Cerebellar cortex (tissue), 1 donor: ENCODE measurements around the gene LIFR.
A peak's percentile ranks its signal among the peaks of the same experiment; 100 is the strongest.
"Not testable (repeated sequence)": the region's sequence is repeated elsewhere in the genome, so short reads cannot be mapped to it uniquely, and the experiment has no call there.

Source experiments
- DNase-seq: peaks from one replicate; pipeline ENCODE4 v3.0.0-alpha.2; 2015; ENCODE audit warnings: low spot score

The LIFR gene

DNA sequence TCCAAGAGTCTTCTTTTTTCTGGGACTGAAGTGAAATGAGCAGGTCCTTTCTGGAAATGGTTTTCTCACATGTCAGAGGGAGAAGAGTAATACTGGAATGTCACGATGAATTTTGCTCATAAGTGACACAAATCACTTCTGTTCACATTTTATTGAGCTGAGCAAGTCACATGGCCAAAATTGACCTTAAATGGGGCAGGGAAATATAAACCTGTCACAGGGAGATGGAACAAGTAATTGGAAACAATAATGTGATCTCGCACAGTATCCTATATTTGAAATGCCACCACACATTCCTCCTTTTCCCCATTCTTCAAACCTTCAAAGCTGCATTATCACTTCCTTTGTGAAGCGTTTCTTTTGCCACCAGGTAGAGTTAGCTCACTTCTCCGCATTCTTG lies 25.2 kb upstream of the LIFR start:
- DNase-seq = no peak

DNA sequence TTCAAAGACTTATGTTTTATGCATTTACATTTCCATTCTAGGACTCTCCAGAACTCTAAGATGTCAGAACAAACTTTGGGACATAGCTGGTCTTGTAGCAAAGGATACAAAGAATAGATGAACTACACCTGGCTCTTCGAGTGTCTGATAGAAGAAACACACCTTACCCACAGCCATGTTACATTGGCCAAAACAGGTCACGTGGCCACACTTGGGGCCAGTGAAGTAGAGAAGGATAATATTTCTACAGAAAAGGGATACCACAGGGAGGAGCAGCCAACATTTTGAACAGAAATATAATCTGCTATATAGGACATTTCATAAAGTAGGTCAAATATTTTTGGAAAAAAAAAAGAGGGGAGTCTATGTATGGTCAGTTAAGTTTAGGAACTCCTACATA lies 22.7 kb upstream of the LIFR start:
- DNase-seq = no peak

DNA sequence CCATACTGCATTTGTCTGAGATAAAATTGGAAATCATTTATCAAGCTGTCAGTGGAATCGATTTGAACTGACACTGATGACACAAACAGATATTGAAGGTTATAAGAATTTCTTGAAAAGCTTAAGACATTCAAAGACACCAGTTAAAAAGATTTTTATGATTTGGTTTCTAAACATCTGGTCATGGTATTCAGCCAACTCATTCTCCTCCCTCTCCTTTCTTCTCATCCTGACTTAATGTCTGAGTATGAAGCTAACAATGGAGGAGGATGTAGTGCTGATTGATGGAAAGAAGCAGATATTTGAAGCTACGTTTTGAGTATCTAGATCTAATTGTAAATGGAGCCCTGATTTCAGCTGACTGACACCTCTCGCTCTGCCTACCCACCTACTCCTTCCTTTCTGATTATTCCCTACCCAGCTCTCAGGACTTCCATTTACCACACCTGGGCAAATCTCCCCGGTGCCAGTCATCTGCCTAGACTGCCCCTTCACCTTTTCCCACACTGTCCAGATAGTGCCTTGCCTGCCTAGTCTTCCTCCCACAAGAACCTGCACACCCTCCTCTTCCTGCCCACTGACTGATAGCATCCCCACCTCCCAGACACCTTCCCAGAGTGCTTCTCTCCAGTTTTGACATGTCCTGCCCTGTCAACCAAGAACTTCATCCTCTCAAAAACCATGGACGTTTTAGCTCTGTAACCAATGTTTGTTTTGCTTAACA lies 20.7 kb upstream of the LIFR start:
- DNase-seq = no peak

DNA sequence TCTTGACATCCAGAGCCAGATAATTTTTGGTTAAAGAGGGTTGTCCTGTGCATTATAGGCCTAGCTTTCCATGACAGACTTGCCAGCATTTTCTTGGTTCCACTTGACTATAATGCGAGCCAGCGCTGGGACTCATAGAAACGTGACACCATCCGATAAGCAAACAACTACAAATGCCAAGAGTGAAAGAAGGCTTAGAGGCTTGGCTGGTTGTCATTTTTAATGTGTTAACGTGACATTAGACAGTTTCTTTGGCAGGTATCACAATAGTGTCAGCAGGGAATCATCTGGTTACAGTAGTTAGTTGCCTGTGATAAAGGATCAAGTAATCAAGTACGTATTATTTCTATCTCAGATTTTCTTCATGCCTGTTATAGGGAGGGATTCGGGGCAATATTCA lies 20.0 kb upstream of the LIFR start:
- no peak for DNase-seq

DNA sequence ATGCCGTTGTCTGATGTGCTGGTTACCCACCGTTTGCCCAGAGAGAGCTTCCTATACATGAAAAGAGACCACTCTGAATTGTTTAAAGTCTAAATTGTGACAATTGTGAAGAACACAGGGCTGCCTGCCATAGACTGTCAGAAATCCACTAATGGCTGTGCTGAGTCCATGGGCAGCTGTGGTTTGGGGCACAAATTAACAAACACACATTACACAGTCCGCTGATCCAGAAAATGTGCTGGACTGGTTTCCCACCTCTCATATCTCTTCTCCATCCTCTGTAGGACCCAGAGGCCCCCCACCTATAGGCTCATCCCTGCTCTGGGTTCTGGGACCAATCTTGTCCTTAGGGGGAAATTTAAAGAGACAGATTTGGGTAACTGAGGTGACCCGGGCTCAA lies 19.0 kb upstream of the LIFR start:
- no peak for DNase-seq

DNA sequence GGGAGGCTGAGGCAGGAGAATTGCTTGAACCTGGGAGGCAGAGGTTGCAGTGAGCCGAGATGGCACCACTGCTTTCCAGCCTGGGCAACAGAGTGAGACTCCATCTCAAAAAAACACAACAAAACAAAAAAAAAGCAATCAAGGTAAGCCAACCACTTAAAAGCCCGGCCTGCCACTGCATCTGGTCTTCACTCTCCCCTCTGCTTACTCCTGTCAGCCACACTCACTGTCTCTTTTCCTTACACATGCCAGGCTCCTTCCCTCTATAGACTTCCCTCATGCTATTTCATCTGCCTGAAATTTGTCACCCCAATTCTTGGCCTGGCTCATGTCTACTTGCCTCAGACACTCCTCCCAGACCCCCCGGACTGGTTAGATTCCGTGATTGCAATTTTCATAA lies 17.6 kb upstream of the LIFR start:
- no peak for DNase-seq

DNA sequence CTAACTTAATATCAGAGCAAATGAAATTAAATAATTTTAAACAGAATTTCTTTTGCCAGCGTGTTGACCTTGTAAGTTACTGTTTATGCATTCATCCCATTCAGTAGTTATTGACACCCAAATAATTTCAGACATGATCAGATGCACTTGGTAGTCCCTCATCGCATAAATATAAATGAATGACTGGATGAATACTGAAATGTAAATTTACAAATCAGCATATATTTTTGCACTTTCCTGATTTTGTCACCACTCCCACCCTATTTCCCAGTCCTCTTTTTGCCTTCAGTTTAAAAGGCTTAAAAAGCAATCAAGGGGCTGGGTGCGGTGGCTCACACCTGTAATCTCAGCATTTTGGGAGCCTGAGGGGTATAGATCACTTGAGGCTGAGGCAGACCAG lies 17.1 kb upstream of the LIFR start:
- no peak for DNase-seq

DNA sequence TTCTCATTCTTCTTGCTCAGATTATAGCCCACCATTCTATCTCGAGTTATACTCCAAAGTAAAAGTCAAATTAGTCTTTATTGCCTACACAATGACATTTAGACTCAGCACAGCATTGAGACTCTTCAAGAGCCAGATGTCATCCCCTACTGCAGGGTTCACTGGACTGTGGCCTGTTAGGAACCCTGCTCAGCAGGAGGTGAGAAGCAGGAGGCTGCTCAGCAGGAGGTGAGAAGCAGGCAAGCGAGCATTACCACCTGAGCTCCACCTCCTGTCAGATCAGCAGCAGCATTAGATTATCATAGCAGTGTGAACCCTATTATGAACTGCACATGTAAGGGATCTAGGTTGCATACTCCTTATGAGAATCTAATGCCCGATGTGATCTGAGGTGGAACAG lies 12.7 kb upstream of the LIFR start:
- DNase-seq = no peak

DNA sequence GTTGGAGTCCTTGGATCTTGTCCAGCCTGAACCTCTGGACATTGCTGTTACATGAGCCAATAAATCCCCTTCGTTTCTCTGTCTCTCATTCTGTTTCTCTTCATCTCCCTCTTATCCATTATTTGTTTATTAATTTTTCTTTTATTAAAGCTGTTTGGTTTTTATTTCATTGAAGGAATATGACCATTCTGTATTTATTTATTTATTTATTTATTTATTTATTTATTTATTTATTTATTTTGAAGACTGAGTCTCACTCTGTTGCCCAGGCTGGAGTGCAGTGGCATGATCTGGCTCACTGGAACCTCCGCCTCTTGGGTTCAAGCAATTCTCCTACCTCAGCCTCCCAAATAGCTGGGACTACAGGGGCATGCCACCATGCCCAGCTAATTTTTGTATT lies 10.9 kb upstream of the LIFR start:
- not testable (repeated sequence) for DNase-seq

DNA sequence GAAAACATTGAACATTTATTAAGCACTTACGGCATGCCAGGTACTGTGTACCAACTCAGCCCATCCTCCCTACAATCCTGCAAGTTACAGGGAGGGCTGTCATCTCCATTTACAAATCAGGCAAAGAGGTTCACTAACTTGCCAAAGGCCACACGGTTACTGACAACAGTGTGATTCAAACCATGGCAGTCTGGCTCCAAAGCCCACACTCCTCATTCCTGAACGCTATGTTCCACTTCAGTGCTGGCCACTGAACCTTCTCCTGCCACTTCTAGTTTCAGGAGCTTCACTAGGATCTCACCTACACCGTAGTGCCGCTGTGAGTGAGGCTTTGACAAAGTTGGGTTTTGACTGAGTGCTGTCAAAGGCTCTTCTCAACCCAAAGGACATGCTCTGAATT lies 7.2 kb upstream of the LIFR start:
- DNase-seq = no peak

DNA sequence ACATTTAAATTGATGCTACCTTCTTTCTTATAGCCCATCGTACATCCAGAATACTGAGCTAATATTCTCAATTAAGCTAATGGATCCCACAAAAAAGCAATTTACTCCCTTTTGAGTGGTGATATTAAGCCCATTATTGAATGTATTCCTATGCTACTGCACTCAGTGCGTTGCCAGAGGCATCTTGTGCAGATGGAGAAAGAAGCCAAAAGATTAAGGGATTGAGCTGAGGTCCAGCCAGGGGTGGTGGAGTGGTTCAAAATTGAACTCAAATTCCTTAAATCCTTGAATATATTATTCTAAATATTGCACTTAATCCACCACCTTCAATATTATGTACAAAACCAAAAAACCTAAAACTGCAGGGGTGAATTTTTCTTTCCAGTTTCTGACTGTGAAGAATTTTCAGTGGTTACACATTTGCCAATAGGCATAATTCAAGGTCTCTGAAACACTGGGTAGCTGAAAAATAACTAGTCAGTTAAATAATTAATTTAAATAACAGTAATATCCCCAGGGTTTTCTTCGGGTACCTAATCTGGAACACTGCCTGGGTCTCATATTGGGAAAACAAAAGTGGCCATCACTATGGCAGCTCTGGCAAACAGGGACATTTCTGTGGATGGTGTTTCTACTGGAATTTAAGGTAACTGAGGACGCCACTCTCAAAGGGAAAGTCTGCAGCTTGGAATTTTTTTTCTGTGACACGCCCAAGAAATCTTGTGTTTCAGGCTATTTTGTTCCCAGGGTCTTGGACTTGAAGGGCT lies 6.2 kb upstream of the LIFR start:
- DNase-seq = no peak

DNA sequence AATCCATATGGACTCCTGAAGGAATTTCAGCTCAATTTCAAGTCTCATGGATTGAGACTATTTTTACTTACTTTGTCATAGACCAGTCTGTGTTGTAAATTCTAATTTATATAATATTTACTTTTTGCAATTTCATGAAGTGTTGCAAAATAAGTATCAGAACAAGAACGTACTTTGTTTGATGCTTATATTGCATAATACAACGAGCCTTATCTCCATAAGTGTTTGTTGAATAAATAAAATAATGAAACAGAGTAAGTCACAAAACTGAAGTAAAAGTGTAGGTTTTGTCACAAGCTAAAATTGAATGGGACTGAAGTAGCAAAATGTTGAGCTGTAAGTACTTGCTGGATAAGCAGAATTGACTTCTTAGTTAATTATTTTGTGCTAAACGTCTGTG lies 3.0 kb upstream of the LIFR start:
- DNase-seq = no peak

DNA sequence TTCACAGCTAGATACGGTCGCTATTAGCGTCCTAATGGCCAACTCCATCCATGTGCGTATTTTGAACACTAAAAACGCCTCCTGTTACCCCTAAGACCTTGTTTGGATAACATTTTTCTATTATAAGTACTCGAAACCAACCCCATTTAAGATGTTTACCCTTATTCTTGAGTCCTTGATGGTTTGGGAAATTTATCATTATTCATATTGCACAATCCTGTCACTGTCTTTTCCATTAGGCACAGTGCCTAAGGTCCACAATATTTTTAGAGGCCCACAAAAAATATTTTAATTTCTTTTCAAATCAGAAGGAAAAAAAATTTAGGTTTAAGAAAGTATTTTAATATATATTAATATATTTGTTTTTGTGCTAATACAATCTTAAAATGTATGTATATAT lies 1.3 kb upstream of the LIFR start:
- no peak for DNase-seq

DNA sequence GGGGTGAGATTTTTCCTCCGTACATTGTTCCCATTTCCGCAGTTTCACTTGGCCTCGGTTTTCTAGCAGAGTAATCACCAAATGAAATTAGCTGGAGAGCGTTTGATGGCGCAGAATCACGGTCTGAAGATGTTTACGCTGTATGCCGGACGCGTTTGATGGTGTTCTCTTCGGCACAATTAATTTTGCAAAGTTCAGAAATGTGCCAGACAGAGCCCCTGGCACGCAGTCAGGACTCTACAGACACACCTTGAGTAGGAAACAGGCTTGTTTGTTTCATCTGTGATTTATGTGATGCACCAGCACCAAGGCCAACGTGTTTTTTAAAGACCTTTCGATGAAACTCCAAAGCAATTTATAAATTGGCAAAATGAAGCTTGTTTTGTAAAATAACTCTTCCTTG lies 863 bp upstream of the LIFR start:
- DNase-seq = peak; percentile 56

DNA sequence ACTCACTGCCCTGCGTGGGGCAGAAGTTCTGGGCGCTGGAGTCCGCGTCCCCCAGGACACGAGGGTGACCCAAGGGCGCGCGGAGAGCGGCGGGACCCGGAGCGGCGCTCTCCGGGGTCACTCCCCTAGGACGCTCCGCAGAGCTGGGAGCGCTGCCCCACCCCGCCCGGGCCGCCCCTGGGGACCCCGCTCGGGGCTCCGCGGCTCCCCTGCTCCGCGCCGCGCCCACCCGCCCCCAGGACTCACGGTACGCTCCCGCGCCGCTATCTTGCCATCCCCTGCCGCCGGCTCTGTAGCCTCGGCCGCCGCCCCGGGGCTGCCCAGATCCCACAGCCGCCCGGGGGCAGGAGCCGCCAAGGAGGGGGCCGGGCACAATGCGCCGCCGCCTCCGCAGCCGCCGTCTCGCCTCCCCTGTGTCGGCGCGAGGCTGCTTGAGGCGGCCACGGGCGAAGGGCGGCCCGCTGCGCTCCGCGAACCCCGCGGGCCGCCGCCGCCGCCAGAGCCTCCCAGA lies 303 bp downstream of the LIFR start:
- no peak for DNase-seq

DNA sequence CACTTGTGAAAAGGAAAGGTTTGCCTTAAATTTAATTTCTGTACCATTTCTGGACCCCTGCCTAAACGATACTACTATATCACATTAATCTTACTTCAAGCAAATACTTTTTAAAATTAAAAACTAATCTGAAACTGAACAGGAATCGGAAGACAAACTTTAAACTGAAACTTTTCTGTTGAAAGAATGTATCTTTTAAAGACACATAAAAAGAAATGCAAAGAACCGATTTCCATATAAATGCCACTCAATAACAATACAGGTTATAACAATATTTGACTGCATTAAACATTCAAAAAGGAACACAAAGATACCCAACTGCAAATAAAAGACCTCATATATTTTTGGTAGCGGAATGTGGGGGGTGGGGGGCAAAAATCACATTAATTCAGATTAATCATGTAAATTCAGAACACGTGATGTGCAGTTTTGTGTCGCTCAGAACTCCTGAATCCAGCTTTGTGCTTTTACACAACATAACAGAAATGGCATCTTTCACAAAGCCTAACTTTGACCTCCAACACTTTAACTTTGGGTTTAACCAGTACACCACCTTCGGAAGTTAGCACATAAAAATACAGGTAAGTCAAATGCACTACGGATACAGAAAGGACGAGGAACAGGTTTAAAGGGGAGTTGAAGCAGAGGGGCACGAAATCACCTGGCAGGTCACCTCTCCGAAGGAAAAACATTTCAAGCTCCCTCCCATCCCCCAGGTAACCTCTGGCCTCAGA lies 925 bp downstream of the LIFR start:
- DNase-seq = peak; percentile 24

DNA sequence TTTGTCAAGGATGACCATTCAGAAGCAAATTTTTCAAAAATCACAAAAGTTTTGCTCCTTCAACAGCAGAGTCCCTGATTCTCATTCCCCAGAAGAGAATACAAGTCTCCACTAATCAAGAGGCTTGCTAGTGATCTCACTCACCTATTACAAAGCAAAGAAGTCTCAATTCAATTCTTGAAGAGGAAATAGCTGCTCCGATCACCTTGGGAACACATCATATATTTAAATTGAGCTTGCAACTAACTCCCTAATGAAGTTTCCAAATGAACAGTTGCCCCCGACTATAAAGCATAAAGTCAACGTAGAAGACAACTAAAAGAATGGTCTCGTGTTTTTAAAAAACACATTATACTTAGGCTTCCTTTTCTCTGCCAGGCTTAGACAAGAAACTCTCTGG lies 1.6 kb downstream of the LIFR start:
- peak; percentile 49 for DNase-seq

DNA sequence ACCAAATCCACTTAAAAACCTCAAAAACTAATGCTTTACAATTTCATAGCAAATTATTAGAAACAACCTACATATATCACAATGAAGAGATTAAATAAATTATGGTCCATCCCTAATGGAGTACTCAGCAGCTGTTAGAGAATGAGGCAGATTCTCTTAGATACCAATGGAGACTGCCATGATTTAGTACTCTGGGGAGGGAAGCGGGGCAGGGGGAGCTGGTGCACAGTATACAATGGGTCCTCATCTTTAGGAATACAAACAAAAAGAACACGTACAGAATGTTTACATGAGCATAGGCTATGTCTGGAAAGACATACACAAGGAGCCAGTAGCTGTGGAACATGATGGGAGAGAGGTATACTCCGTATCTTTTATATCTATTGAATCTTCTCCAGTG lies 2.0 kb downstream of the LIFR start:
- DNase-seq = no peak

DNA sequence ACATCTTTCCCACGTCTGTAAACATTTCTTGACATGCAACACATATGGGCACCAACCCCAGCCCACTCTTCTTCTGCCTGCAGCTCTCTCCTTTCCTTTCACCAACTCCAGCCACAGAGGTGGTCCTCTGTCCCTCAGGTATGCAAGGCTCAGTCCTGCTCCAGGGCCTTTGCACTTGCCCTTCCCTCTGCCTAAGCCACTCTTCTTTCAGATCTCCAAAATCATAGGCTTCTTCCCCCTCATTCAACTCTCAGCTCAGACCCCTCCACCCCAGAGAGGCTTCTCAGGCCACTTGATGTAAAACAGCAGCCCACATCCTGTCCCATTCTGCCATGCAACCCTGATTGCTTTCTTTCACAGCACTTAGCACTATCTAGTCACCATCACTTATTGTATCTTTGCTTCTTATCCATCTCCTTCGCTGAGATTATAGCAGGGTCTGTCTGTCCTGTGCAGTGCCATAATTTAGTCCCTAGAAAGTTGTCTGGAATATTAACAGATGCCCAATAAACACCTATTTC lies 3.4 kb downstream of the LIFR start:
- no peak for DNase-seq

DNA sequence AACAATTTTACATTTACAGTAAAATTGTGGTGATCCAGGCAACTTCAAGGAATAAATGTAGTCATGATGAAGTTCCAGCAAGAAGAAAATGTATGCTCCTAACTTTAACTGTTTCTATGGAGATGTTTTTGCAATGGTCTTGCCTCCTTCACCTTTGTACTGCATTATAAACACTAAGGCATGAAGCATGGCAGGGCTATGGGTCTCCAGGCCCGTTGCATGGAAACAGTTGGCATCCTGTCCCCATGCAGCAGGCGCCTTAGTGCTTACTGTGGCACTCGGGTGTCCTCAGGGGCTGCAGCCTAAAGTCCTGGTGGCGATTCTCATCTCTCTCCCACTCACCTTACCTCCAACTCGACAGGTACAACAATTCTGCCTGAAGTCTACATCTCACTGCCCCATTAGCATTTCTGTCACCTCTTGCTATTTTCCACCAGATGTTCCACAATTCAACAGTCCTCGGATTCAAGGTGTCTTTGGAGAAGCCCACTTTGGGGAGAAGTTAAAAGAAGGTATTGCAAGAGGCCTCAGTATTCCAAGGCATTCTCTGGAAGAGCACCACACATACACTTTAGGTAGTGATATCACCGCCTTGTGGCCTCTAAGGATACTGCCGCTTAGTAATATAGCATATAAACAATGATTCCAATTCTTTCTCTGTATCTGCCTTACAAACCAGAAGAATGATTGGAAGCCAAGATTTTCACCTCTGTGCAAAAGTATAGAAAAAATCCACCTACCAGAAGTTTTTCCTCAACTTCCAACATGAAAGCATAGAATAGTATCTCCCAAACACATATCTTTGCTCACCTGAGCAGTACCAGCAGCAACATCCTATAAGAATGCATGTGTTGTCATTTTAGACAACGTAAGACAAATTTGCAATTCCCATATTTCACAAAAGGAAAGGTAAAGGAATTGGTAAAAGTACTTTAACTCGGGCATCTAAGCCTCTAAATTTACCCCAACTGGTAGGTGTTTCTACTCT lies 5.1 kb downstream of the LIFR start:
- peak; percentile 45 for DNase-seq

DNA sequence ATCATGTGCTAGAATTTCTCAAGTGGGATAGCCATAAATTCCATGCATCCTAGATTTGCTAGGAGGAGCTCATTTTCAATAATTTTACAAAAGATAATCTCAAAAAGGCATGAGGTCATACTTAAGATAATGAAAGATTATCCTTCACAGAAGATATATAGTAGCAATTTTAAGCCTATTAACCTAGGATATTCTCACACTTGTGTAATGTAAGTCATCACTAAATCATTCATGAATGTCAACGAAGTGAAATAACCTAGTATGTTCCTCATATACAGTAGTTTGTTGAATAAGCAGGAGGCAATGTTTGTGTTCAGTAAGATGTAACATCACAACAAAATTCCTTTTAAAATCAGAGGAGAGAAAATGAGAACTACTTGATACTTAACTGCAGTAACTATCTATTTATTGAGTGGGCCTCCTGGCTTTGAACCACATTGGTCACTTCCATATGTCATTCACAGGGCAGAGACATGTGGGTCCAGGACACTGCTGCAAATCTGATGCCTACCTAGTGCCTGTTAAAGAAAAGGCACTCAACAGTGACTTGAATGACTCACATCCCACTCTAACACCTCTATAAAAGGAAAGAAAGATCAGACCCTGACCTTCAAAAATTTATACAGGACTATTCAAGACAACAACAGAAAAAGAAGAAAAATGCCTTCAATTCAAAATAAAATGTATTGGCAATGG lies 8.2 kb downstream of the LIFR start:
- DNase-seq = no peak
